ENCODE results near the gene DAPL1. TPM values are rescaled to one million over a fixed set of nuclear protein-coding genes. Genes with fewer than 3 reads are reported as not detected.
A peak's percentile ranks its signal among the peaks of the same experiment; 100 is the strongest.

DAPL1 gene
- total RNA-seq, 1 donor, result not detected

GRCh38 chr2:158773121-158773520 is 22.0 kb upstream of the DAPL1 start:
- Histone ChIP-seq H3K79me2 (ENCODE audit: insufficient read depth, low read length) (no peaks in the 10 kb centered on the region), H4K20me1 (ENCODE audit: insufficient read depth, low read length) (no peaks in the 10 kb centered on the region), H3K27me3 (ENCODE audit: insufficient read depth, low read length) (no peaks in the 10 kb centered on the region), H3K9me3 (ENCODE audit: low read depth, low read length) (no peaks in the 10 kb centered on the region), H3K4me2 (ENCODE audit: insufficient read depth, low read length) (peak overlapping the region; percentile 23), H3K4me1 (ENCODE audit: insufficient read depth, low read length) (peaks cover 12% of the 10 kb centered on the region), H3K27ac (ENCODE audit: low read depth, low read length) (no peak overlapping the region), H3K36me3 (ENCODE audit: insufficient read depth, low read length) (no peaks in the 10 kb centered on the region), H3K4me3 (ENCODE audit: insufficient read depth, low read length) (no peak overlapping the region), H2AFZ (ENCODE audit: low read length) (no peak overlapping the region)
- DNase-seq (ENCODE audit: insufficient read length, low spot score, missing footprints), result peak; percentile 80
- TF ChIP-seq CTCF (IDR thresholded peaks at IDR 0.05; ENCODE audit: extremely low read depth, low read depth, low read length), result no peak

GRCh38 chr2:158774681-158775080 is 20.4 kb upstream of the DAPL1 start:
- DNase-seq (ENCODE audit: insufficient read length, low spot score, missing footprints), result no peak

GRCh38 chr2:158775273-158776027 is 19.7 kb upstream of the DAPL1 start:
- Histone ChIP-seq H3K36me3 (ENCODE audit: insufficient read depth, low read length) (no peaks in the 10 kb centered on the region), H4K20me1 (ENCODE audit: insufficient read depth, low read length) (no peaks in the 10 kb centered on the region), H3K79me2 (ENCODE audit: insufficient read depth, low read length) (no peaks in the 10 kb centered on the region), H2AFZ (ENCODE audit: low read length) (no peak overlapping the region), H3K27ac (ENCODE audit: low read depth, low read length) (no peak overlapping the region), H3K27me3 (ENCODE audit: insufficient read depth, low read length) (no peaks in the 10 kb centered on the region), H3K4me3 (ENCODE audit: insufficient read depth, low read length) (no peak overlapping the region), H3K4me1 (ENCODE audit: insufficient read depth, low read length) (peaks cover 22% of the 10 kb centered on the region), H3K9me3 (ENCODE audit: low read depth, low read length) (no peaks in the 10 kb centered on the region), H3K4me2 (ENCODE audit: insufficient read depth, low read length) (no peak overlapping the region)
- TF ChIP-seq CTCF (IDR thresholded peaks at IDR 0.05; ENCODE audit: extremely low read depth, low read depth, low read length), result no peak
- DNase-seq (ENCODE audit: insufficient read length, low spot score, missing footprints), result no peak

More at GRCh38 chr2:158774681-158775080, 20.4 kb upstream of the DAPL1 start:
- Histone ChIP-seq H3K27me3 (ENCODE audit: insufficient read depth, low read length) (no peaks in the 10 kb centered on the region), H3K27ac (ENCODE audit: low read depth, low read length) (no peak overlapping the region), H3K4me3 (ENCODE audit: insufficient read depth, low read length) (no peak overlapping the region), H3K79me2 (ENCODE audit: insufficient read depth, low read length) (no peaks in the 10 kb centered on the region), H3K4me2 (ENCODE audit: insufficient read depth, low read length) (no peak overlapping the region), H3K9me3 (ENCODE audit: low read depth, low read length) (no peaks in the 10 kb centered on the region), H3K4me1 (ENCODE audit: insufficient read depth, low read length) (peaks cover 21% of the 10 kb centered on the region), H4K20me1 (ENCODE audit: insufficient read depth, low read length) (no peaks in the 10 kb centered on the region), H2AFZ (ENCODE audit: low read length) (peak overlapping the region; percentile 21), H3K36me3 (ENCODE audit: insufficient read depth, low read length) (no peaks in the 10 kb centered on the region)
- TF ChIP-seq CTCF (IDR thresholded peaks at IDR 0.05; ENCODE audit: extremely low read depth, low read depth, low read length), result no peak

DNA sequence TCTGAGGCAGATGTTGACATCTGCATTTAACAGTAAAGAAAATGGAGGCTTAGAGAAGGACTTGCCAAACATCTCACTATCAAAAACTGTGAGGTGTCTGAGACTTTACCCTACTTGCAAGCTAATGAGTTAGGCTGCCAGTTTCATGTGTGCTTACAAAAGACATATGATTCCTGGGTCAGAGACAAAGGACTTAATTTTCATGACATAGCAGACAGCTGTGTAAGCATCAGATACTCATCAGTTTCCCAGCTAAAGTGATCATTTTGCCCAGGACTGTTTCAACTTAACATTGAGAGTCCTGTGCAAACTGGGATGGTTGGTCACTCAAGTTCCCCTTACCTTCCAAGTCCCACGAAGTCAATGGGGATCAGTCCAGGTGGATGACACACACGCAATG is 18.9 kb upstream of the DAPL1 start:
- no peaks in the 10 kb centered on the region for H3K27me3 ChIP-seq (ENCODE audit: insufficient read depth, low read length)
- H3K27ac ChIP-seq (ENCODE audit: low read depth, low read length), result no peak overlapping the region
- no peak overlapping the region for H3K4me3 ChIP-seq (ENCODE audit: insufficient read depth, low read length)
- no peak for TF ChIP-seq CTCF (IDR thresholded peaks at IDR 0.05; ENCODE audit: extremely low read depth, low read depth, low read length)
- H3K4me1 ChIP-seq (ENCODE audit: insufficient read depth, low read length), result peaks cover 23% of the 10 kb centered on the region
- no peaks in the 10 kb centered on the region for H4K20me1 ChIP-seq (ENCODE audit: insufficient read depth, low read length)
- H3K9me3 ChIP-seq (ENCODE audit: low read depth, low read length), result no peaks in the 10 kb centered on the region
- H3K36me3 ChIP-seq (ENCODE audit: insufficient read depth, low read length), result no peaks in the 10 kb centered on the region
- no peaks in the 10 kb centered on the region for H3K79me2 ChIP-seq (ENCODE audit: insufficient read depth, low read length)
- H3K4me2 ChIP-seq (ENCODE audit: insufficient read depth, low read length), result no peak overlapping the region
- no peak overlapping the region for H2AFZ ChIP-seq (ENCODE audit: low read length)
- DNase-seq (ENCODE audit: insufficient read length, low spot score, missing footprints), result no peak
